ENCODE results near the gene CATSPER3.

GRCh38 chr5:135012951-135013391 lies 45.3 kb downstream of the CATSPER3 start:
- TF ChIP-seq, protein P1, sequence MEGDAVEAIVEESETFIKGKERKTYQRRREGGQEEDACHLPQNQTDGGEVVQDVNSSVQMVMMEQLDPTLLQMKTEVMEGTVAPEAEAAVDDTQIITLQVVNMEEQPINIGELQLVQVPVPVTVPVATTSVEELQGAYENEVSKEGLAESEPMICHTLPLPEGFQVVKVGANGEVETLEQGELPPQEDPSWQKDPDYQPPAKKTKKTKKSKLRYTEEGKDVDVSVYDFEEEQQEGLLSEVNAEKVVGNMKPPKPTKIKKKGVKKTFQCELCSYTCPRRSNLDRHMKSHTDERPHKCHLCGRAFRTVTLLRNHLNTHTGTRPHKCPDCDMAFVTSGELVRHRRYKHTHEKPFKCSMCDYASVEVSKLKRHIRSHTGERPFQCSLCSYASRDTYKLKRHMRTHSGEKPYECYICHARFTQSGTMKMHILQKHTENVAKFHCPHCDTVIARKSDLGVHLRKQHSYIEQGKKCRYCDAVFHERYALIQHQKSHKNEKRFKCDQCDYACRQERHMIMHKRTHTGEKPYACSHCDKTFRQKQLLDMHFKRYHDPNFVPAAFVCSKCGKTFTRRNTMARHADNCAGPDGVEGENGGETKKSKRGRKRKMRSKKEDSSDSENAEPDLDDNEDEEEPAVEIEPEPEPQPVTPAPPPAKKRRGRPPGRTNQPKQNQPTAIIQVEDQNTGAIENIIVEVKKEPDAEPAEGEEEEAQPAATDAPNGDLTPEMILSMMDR (IDR thresholded peaks at IDR 0.05): no peak
- no peak for TF ChIP-seq POLR2A (IDR thresholded peaks at IDR 0.05)
